Measurements from ENCODE around the gene CRABP2.

DNA sequence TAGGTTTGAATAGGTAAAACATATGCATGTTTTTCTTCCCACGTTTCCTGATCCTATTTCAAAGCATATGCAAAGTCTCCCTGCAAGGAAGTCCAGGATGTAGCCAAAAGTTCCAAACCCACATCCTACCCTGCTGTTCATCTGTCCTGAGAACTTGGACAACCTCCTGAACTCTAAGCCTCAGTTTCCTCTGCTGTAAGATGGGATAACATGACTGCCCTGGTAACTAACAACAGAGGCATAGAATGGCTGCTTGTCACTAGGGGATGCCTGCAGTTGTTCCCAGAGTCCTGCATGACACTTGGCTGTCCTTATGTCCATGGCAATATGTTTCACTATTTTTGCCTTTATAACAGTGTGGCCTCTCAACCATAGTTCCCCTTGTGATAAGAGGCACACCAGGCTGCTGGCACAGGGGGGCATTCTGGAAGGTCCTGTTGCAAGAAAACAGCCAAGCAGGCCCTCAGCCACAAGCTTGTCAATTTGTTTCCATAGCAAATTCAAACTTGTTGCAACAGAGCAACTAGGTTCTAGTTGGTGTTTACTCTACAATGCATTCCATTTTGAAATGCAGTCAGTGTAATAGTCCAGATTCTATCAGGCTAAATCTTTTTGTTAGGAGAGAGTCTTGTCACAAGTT is 47.6 kb upstream of the CRABP2 start:
- TF ChIP-seq, protein P1, sequence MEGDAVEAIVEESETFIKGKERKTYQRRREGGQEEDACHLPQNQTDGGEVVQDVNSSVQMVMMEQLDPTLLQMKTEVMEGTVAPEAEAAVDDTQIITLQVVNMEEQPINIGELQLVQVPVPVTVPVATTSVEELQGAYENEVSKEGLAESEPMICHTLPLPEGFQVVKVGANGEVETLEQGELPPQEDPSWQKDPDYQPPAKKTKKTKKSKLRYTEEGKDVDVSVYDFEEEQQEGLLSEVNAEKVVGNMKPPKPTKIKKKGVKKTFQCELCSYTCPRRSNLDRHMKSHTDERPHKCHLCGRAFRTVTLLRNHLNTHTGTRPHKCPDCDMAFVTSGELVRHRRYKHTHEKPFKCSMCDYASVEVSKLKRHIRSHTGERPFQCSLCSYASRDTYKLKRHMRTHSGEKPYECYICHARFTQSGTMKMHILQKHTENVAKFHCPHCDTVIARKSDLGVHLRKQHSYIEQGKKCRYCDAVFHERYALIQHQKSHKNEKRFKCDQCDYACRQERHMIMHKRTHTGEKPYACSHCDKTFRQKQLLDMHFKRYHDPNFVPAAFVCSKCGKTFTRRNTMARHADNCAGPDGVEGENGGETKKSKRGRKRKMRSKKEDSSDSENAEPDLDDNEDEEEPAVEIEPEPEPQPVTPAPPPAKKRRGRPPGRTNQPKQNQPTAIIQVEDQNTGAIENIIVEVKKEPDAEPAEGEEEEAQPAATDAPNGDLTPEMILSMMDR (conservative IDR thresholded peaks at IDR 0.05), result no peak
- TF ChIP-seq ZFX (IDR thresholded peaks at IDR 0.05), result no peak
